K562 (cell line): Measurements from ENCODE around the gene GASK1A. TPM values are rescaled to one million over a fixed set of nuclear protein-coding genes. Genes with fewer than 3 reads are reported as not detected.

Experiments
- ATAC-seq: fragments of 200-7000 bp; cut with Tn5 transposase; 3 replicates; pipeline ENCODE4 v1.9.1; 2020; ENCODE audit warnings: moderate library complexity
- BruUV-seq: library from RNA; stranded (reverse); fragments of 400-500 nt; replicated peaks from 2 replicates; lab custom pipeline; 2021; lab: Mats Ljungman, UMichigan
- CTCF ChIA-PET: fragments of 300-600 bp; formaldehyde crosslinking; extraction: SDS; loops from one replicate; lab custom pipeline; 2021; ENCODE audit warnings: low intra/inter-chr PET ratio; lab: Yijun Ruan, JAX
- POLR2A ChIA-PET: fragments of 300-600, 350-650 bp; sonication (Branson Sonifier 250); formaldehyde crosslinking; extraction: SDS; loops from one replicate; lab custom pipeline; 2021; ENCODE audit warnings: antibody characterized with exemption, inconsistent platforms; lab: Yijun Ruan, JAX
- DNase-seq, 4 experiments: peaks; one replicate each; pipeline versions ENCODE4 v3.0.0 to v3.0.0-alpha.2; 2011 to 2018; ENCODE audit warnings: low spot score in 3 of 4, mixed read lengths in 3 of 4; ENCODE audit errors: extremely low read depth in 1 of 4
- FAIRE-seq: peaks from 2 replicates; lab custom pipeline; 2011; peaks lifted over from hg19 to GRCh38; lab: Jason Lieb, UNC
- H2AFZ ChIP-seq: 2 replicates; pipeline ENCODE4 v1.6.0; 2011; ENCODE audit warnings: low read depth, low read length, control low read depth, inconsistent platforms
- H3K27ac ChIP-seq: fragments of 200-600 bp; 3 replicates; pipeline ENCODE4 v1.8.0; 2011; ENCODE audit warnings: low read depth, mild to moderate bottlenecking, control low read depth, inconsistent platforms, low read length, moderate library complexity, mixed read lengths; ENCODE audit errors: extremely low read depth
- H3K27me3 ChIP-seq, 2 experiments: fragments of 300-600 bp in 1 of 2; 2 replicates in 1 of 2; 3 replicates in 1 of 2; pipeline versions ENCODE4 v1.6.0 to v1.8.0; 2011; ENCODE audit warnings: inconsistent platforms in 2 of 2, low read length in 2 of 2, mild to moderate bottlenecking in 1 of 2, mixed read lengths in 1 of 2, moderate library complexity in 1 of 2; ENCODE audit not compliant: control insufficient read depth in 2 of 2, insufficient read depth in 2 of 2
- H3K36me3 ChIP-seq: fragments of 300-600 bp; 3 replicates; pipeline ENCODE4 v1.8.0; 2011; ENCODE audit warnings: mild to moderate bottlenecking, low read length, inconsistent platforms; ENCODE audit not compliant: control insufficient read depth, insufficient read depth
- H3K4me1 ChIP-seq, 2 experiments: fragments of 200-600 bp in 1 of 2; replicated peaks in 1 of 2; 2 replicates in 1 of 2; 3 replicates in 1 of 2; pipeline versions ENCODE4 v1.5.1 to v1.8.0; 2011; ENCODE audit warnings: inconsistent platforms in 2 of 2, low read length in 2 of 2, mild to moderate bottlenecking in 1 of 2, mixed read lengths in 1 of 2, moderate library complexity in 1 of 2; ENCODE audit not compliant: control insufficient read depth in 2 of 2, insufficient read depth in 2 of 2
- H3K4me2 ChIP-seq: 2 replicates; pipeline ENCODE4 v1.6.1; 2011; ENCODE audit warnings: low read length, control low read depth, inconsistent platforms, mixed read lengths; ENCODE audit not compliant: insufficient read depth
- H3K4me3 ChIP-seq: fragments of 200-600 bp; sonication (generic), shearing (Covaris generic); 2 replicates; pipeline ENCODE4 v1.5.1; 2016; ENCODE audit warnings: control low read depth, inconsistent platforms
- H3K79me2 ChIP-seq: fragments of 200-600 bp; 3 replicates; pipeline ENCODE4 v1.8.0; 2011; ENCODE audit warnings: low read length, inconsistent platforms; ENCODE audit not compliant: control insufficient read depth, insufficient read depth
- H3K9ac ChIP-seq, 2 experiments: 2 replicates each; pipeline versions ENCODE4 v1.6.0 to v1.6.1; 2011; ENCODE audit warnings: low read depth in 2 of 2, low read length in 2 of 2, control low read depth in 1 of 2, inconsistent platforms in 1 of 2, mild to moderate bottlenecking in 1 of 2, mixed read lengths in 1 of 2; ENCODE audit not compliant: insufficient read depth in 1 of 2
- H3K9me1 ChIP-seq: one replicate; pipeline ENCODE4 v1.6.0; 2011; ENCODE audit warnings: inconsistent platforms, mild to moderate bottlenecking, low read length, moderate library complexity; ENCODE audit not compliant: control insufficient read depth, insufficient read depth
- H3K9me3 ChIP-seq: replicated peaks from 2 replicates; pipeline ENCODE4 v1.5.1; 2011; ENCODE audit warnings: low read depth, low read length, inconsistent platforms; ENCODE audit not compliant: control insufficient read depth, insufficient read depth
- H4K20me1 ChIP-seq: replicated peaks from 2 replicates; pipeline ENCODE4 v1.6.1; 2011; ENCODE audit warnings: low read length, inconsistent platforms, mixed read lengths; ENCODE audit not compliant: control insufficient read depth, insufficient read depth
- CREM ChIP-seq: IDR thresholded peaks from 2 replicates; pipeline ENCODE4 v1.6.1; 2014; ENCODE audit warnings: antibody characterized with exemption, low read depth
- CUX1 ChIP-seq: fragments of 200-800 bp; sonication (Bioruptor generic); IDR thresholded peaks from 2 replicates; pipeline ENCODE4 v1.6.1; 2016; ENCODE audit warnings: missing genetic modification characterization, missing compliant biosample characterization
- FOXA1 ChIP-seq: fragments of 450-650 bp; IDR thresholded peaks from 2 replicates; pipeline ENCODE4 v1.6.1; 2016; ENCODE audit warnings: mild to moderate bottlenecking, borderline replicate concordance
- HMBOX1 ChIP-seq: sonication (generic); IDR thresholded peaks from 2 replicates; pipeline ENCODE4 v1.6.1; 2016
- THAP12 ChIP-seq: fragments of 250-450 bp; sonication (Bioruptor Pico); IDR thresholded peaks from 2 replicates; pipeline ENCODE4 v1.9.0; 2021; ENCODE audit warnings: mild to moderate bottlenecking, inconsistent platforms
- THRA ChIP-seq: fragments of 450-650 bp; IDR thresholded peaks from 2 replicates; pipeline ENCODE4 v1.6.1; 2017; ENCODE audit warnings: mild to moderate bottlenecking, moderate library complexity
- ZNF24 ChIP-seq: fragments of 450-650 bp; IDR thresholded peaks from 2 replicates; pipeline ENCODE4 v1.6.1; 2016
- ZNF518B ChIP-seq: fragments of 250-450 bp; sonication (Bioruptor Pico); IDR thresholded peaks from 2 replicates; pipeline ENCODE4 v1.5.0; 2021; ENCODE audit warnings: mild to moderate bottlenecking, moderate library complexity
- WGBS: fragments of 100-300 bp; shearing (Covaris generic); methylation state at CpG from one replicate; pipeline ENCODE4 v1.1.6; 2016; ENCODE audit warnings: low coverage, mixed read lengths; ENCODE audit not compliant: insufficient coverage; ENCODE audit errors: missing lambda C conversion rate; 5-methylcytosine and 5-hydroxymethylcytosine counted together
- in situ Hi-C: fragments of 300-500 bp; cut with MboI; formaldehyde crosslinking; loops from 4 replicates; pipeline ENCODE4 v1.15.0; 2018; ENCODE audit warnings: inconsistent platforms, mixed read lengths
- intact Hi-C: fragments of 100-400 bp; cut with micrococcal nuclease; formaldehyde crosslinking; loops from 2 replicates; pipeline ENCODE4 v1.14.2; 2022
- polyA plus RNA-seq, 8 experiments: library from polyadenylated mRNA; depleted of rRNA in 4 of 8; stranded (reverse) in 5 of 8; unstranded in 3 of 8; fragments of >200 nt; fragmentation: Nextera tagmentation in 2 of 8; fragmentation: Illumina TruSeq in 1 of 8; extraction: Ambion mirVana in 2 of 8; extraction: Trizol in 1 of 8; gene quantifications; 2 replicates each; pipeline versions ENCODE4 v1.2.1 to v1.2.3, GENCODE V29; 2011 to 2014; ENCODE audit warnings: inconsistent platforms in 1 of 8, missing spikeins in 1 of 8
- total RNA-seq, 7 experiments: library from RNA; depleted of rRNA in 6 of 7; stranded (reverse); fragments of >200 nt in 6 of 7; fragmentation: Illumina TruSeq in 2 of 7; extraction: Trizol in 2 of 7; gene quantifications; 2 replicates each; pipeline versions ENCODE4 v1.2.1 to v1.2.3, GENCODE V29; 2011 to 2021; ENCODE audit warnings: low replicate concordance in 1 of 7

The GASK1A gene
- total and polyA plus RNA-seq, 9 of the 15 experiments (the other 6 are each of a cell fraction or from before 2014, with no cell fraction given), result 0.04 to 0.11 (median 0.05) TPM; not detected in 5

GRCh38 chr3:43063114-43063513, 84.0 kb downstream of the GASK1A start:
- Histone ChIP-seq H4K20me1 (no peaks in the 10 kb centered on the region), H3K4me2 (no peak overlapping the region), H2AFZ (no peak overlapping the region), H3K9ac (no peak overlapping the region), H3K27me3 (peaks cover 9 to 36% of the 10 kb centered on the region in 2 experiments; a peak in 3 of 5 replicates), H3K36me3 (no peaks in the 10 kb centered on the region), H3K79me2 (no peaks in the 10 kb centered on the region), H3K27ac (no peak overlapping the region), H3K4me3 (no peak overlapping the region), H3K9me1 (no peaks in the 10 kb centered on the region), H3K9me3 (no peaks in the 10 kb centered on the region), H3K4me1 (peaks cover 3 to 7% of the 10 kb centered on the region in 2 experiments; a peak in 2 of 5 replicates)
- BruUV-seq, result no TSS peak
- TF ChIP-seq THRA (no peak), ZNF24 (no peak), HMBOX1 (no peak), CUX1 (CRISPR knock-in tag) (no peak), ZNF518B (CRISPR knock-in tag) (no peak), FOXA1 (no peak), THAP12 (no peak), CREM (no peak)
- in situ Hi-C loops, result no loop called here
- intact Hi-C loops, result no loop called here
- FAIRE-seq (no peak), DNase-seq (no peak), ATAC-seq (no peak)
- 4% methylated on average over 5 of the region's 5 CpGs for WGBS
- CTCF ChIA-PET, result no interaction called here
- POLR2A ChIA-PET, result interaction anchor here (0.9 kb wide), 1 partner anchor 23 kb away, joined by 3 read pairs; no protein-coding TSS in a partner anchor
